Neural progenitor cell (in vitro differentiated cells): Measurements from ENCODE around the gene CD248. TPM values are rescaled to one million over a fixed set of nuclear protein-coding genes. Genes with fewer than 3 reads are reported as not detected.
A peak's percentile ranks its signal among the peaks of the same experiment; 100 is the strongest.
"Not testable (repeated sequence)": the region's sequence is repeated elsewhere in the genome, so short reads cannot be mapped to it uniquely, and the experiment has no call there.

Source experiments
- DNase-seq: peaks from one replicate; pipeline ENCODE4 v3.0.0-alpha.2; 2016; ENCODE audit warnings: low spot score
- H2AFZ ChIP-seq: fragments of 200-600 bp; sonication (generic); replicated peaks from 2 replicates; pipeline ENCODE4 v1.6.1; 2016; ENCODE audit warnings: antibody characterized with exemption
- H3F3A ChIP-seq: fragments of 200-600 bp; sonication (generic); 2 replicates; pipeline ENCODE4 v1.6.1; 2016; ENCODE audit warnings: antibody characterized with exemption, low read depth
- H3K27ac ChIP-seq: fragments of 200-600 bp; sonication (generic); 2 replicates; pipeline ENCODE4 v1.5.1; 2016; ENCODE audit warnings: mild to moderate bottlenecking
- H3K27me3 ChIP-seq: fragments of 200-600 bp; sonication (generic); 2 replicates; pipeline ENCODE4 v1.6.1; 2016; ENCODE audit warnings: mild to moderate bottlenecking, moderate library complexity
- H3K36me3 ChIP-seq: fragments of 200-600 bp; sonication (generic); 2 replicates; pipeline ENCODE4 v1.5.1; 2016
- H3K4me1 ChIP-seq: fragments of 200-600 bp; sonication (generic); 2 replicates; pipeline ENCODE4 v1.6.1; 2016; ENCODE audit warnings: mixed run types
- H3K4me2 ChIP-seq: fragments of 200-600 bp; sonication (generic); 2 replicates; pipeline ENCODE4 v1.6.1; 2016
- H3K4me3 ChIP-seq: fragments of 200-600 bp; sonication (generic); 2 replicates; pipeline ENCODE4 v1.5.1; 2016
- H3K79me2 ChIP-seq: fragments of 200-600 bp; sonication (generic); 2 replicates; pipeline ENCODE4 v1.6.1; 2016; ENCODE audit warnings: low read depth
- H3K9ac ChIP-seq: fragments of 200-600 bp; sonication (generic); 2 replicates; pipeline ENCODE4 v1.6.1; 2016
- H3K9me3 ChIP-seq: fragments of 200-600 bp; sonication (generic); 2 replicates; pipeline ENCODE4 v1.5.1; 2016; ENCODE audit warnings: low read depth
- H4K20me1 ChIP-seq: fragments of 200-600 bp; sonication (generic); 2 replicates; pipeline ENCODE4 v1.6.1; 2016; ENCODE audit warnings: low read depth
- H3K27ac Mint-ChIP-seq: 3 replicates; pipeline ENCODE4 v1.8.0; 2021; ENCODE audit warnings: mixed read lengths
- H3K27me3 Mint-ChIP-seq: 2 replicates; pipeline ENCODE4 v1.8.0; 2022; ENCODE audit warnings: low read depth, mild to moderate bottlenecking, inconsistent platforms, moderate library complexity, mixed read lengths; ENCODE audit not compliant: insufficient read depth
- H3K36me3 Mint-ChIP-seq: 3 replicates; pipeline ENCODE4 v1.8.0; 2021; ENCODE audit warnings: mixed read lengths
- H3K4me1 Mint-ChIP-seq: 3 replicates; pipeline ENCODE4 v1.8.0; 2021; ENCODE audit warnings: mixed read lengths
- H3K4me3 Mint-ChIP-seq: 3 replicates; pipeline ENCODE4 v1.8.0; 2021; ENCODE audit warnings: mild to moderate bottlenecking, moderate library complexity, mixed read lengths
- H3K9me3 Mint-ChIP-seq: 3 replicates; pipeline ENCODE4 v1.8.0; 2020; ENCODE audit warnings: mixed read lengths
- CTCF ChIP-seq: fragments of 200-600 bp; sonication (generic); IDR thresholded peaks from 2 replicates; pipeline ENCODE4 v1.5.1; 2017; ENCODE audit warnings: antibody characterized with exemption, mild to moderate bottlenecking
- EZH2 ChIP-seq: fragments of 200-600 bp; sonication (generic); IDR thresholded peaks from 2 replicates; pipeline ENCODE4 v1.6.1; 2017; ENCODE audit warnings: antibody characterized with exemption, mild to moderate bottlenecking, moderate library complexity
- EZH2phosphoT487 ChIP-seq: fragments of 200-600 bp; sonication (generic); IDR thresholded peaks from 2 replicates; pipeline ENCODE4 v1.6.1; 2017; ENCODE audit warnings: antibody characterized with exemption
- total RNA-seq: library from RNA; depleted of rRNA; stranded (reverse); fragments of >200 nt; gene quantifications from 2 replicates; pipeline ENCODE4 v1.2.3, GENCODE V29; 2015; ENCODE audit warnings: low replicate concordance

CD248 gene
- total RNA-seq, 1 donor from 2014 or later: 0.62 TPM

- peaks cover 58% of the 10 kb centered on the region for H3F3A ChIP-seq
- Mint-ChIP-seq H3K27ac (peak overlapping the region; percentile 4), H3K4me1 (peaks cover 6% of the 10 kb centered on the region), H3K36me3 (peaks cover 4% of the 10 kb centered on the region), H3K4me3 (peak overlapping the region; percentile 30), H3K9me3 (no peaks in the 10 kb centered on the region), H3K27me3 (peaks cover 15% of the 10 kb centered on the region)
- H3K9me3 ChIP-seq: no peaks in the 10 kb centered on the region
- H3K4me1 ChIP-seq: no peaks in the 10 kb centered on the region
- H2AFZ ChIP-seq: no peak overlapping the region
- peaks cover 10% of the 10 kb centered on the region for H4K20me1 ChIP-seq
- no peak overlapping the region for H3K4me3 ChIP-seq
- TF ChIP-seq EZH2phosphoT487 (no peak), CTCF (no peak), EZH2 (no peak)
- no peak for DNase-seq
- H3K9ac ChIP-seq: no peak overlapping the region
- peak overlapping the region; percentile 49 for H3K27ac ChIP-seq
- H3K4me2 ChIP-seq: no peak overlapping the region
- H3K36me3 ChIP-seq: no peaks in the 10 kb centered on the region
- H3K27me3 ChIP-seq: no peaks in the 10 kb centered on the region
- no peaks in the 10 kb centered on the region for H3K79me2 ChIP-seq
Observed at GRCh38 chr11:66361502-66361941, 44.7 kb upstream of the CD248 start.

- Histone ChIP-seq H3K27ac (no peak overlapping the region), H4K20me1 (peaks cover 10% of the 10 kb centered on the region), H3K27me3 (no peaks in the 10 kb centered on the region), H3K4me3 (no peak overlapping the region), H3K4me1 (no peaks in the 10 kb centered on the region), H3K9me3 (no peaks in the 10 kb centered on the region), H2AFZ (no peak overlapping the region), H3F3A (peaks cover 51% of the 10 kb centered on the region), H3K9ac (no peak overlapping the region), H3K36me3 (no peaks in the 10 kb centered on the region), H3K4me2 (no peak overlapping the region), H3K79me2 (no peaks in the 10 kb centered on the region)
- no peak for TF ChIP-seq EZH2
- TF ChIP-seq CTCF: no peak
- TF ChIP-seq EZH2phosphoT487: no peak
- peaks cover 15% of the 10 kb centered on the region for H3K27me3 Mint-ChIP-seq
- no peak overlapping the region for H3K27ac Mint-ChIP-seq
- H3K9me3 Mint-ChIP-seq: no peaks in the 10 kb centered on the region
- no peak for DNase-seq
- peaks cover 7% of the 10 kb centered on the region for H3K36me3 Mint-ChIP-seq
- no peak overlapping the region for H3K4me3 Mint-ChIP-seq
- H3K4me1 Mint-ChIP-seq: peaks cover 6% of the 10 kb centered on the region
Observed at GRCh38 chr11:66360406-66361073, 43.7 kb upstream of the CD248 start.

- Histone ChIP-seq H3K9ac (no peak overlapping the region), H3K27ac (no peak overlapping the region), H3K9me3 (no peaks in the 10 kb centered on the region), H3F3A (peaks cover 44% of the 10 kb centered on the region), H3K4me2 (no peak overlapping the region), H4K20me1 (peaks cover 10% of the 10 kb centered on the region), H3K27me3 (no peaks in the 10 kb centered on the region), H2AFZ (no peak overlapping the region), H3K36me3 (no peaks in the 10 kb centered on the region), H3K4me1 (no peaks in the 10 kb centered on the region), H3K79me2 (no peaks in the 10 kb centered on the region), H3K4me3 (no peak overlapping the region)
- TF ChIP-seq CTCF: no peak
- TF ChIP-seq EZH2phosphoT487: no peak
- TF ChIP-seq EZH2: no peak
- Mint-ChIP-seq H3K4me1 (peaks cover 6% of the 10 kb centered on the region), H3K27ac (no peak overlapping the region), H3K27me3 (peaks cover 12% of the 10 kb centered on the region), H3K4me3 (peak overlapping the region; percentile 12), H3K9me3 (no peaks in the 10 kb centered on the region), H3K36me3 (peaks cover 5% of the 10 kb centered on the region)
- DNase-seq: no peak
Observed at GRCh38 chr11:66359662-66360087, 42.8 kb upstream of the CD248 start.

GRCh38 chr11:66350560-66351235 lies 33.9 kb upstream of the CD248 start:
- H4K20me1 ChIP-seq, H3K4me3 Mint-ChIP-seq, H3K9me3 ChIP-seq, H3K9me3 Mint-ChIP-seq, H3K27ac Mint-ChIP-seq, H3K27ac ChIP-seq, H3K27me3 ChIP-seq, DNase-seq, H3K4me3 ChIP-seq, H3K9ac ChIP-seq, H3K36me3 ChIP-seq, H3K4me2 ChIP-seq, H2AFZ ChIP-seq: not testable (repeated sequence)
- Histone ChIP-seq H3K4me1 (peaks cover 12% of the 10 kb centered on the region), H3K79me2 (peaks cover 17% of the 10 kb centered on the region), H3F3A (peaks cover 27% of the 10 kb centered on the region)
- Mint-ChIP-seq H3K4me1 (peaks cover 25% of the 10 kb centered on the region), H3K27me3 (peaks cover 16% of the 10 kb centered on the region), H3K36me3 (peaks cover 14% of the 10 kb centered on the region)
